ENCODE measurements around the gene PIGU.

- TF ChIP-seq CTCF (IDR thresholded peaks at IDR 0.05) (no peak), ZFX (IDR thresholded peaks at IDR 0.05; ENCODE audit: borderline replicate concordance) (no peak)
Measured at GRCh38 chr20:34575271-34575670, 101.6 kb downstream of the PIGU start.
